NCI-H2081 treated with DMSO at 0.1 percent for 48 hours (cell line): ENCODE data around the gene SCAMP5.

Experiments
- DNase-seq: peaks from one replicate; lab custom pipeline; 2025; lab: John Stamatoyannopoulos, UW

The SCAMP5 gene

DNA sequence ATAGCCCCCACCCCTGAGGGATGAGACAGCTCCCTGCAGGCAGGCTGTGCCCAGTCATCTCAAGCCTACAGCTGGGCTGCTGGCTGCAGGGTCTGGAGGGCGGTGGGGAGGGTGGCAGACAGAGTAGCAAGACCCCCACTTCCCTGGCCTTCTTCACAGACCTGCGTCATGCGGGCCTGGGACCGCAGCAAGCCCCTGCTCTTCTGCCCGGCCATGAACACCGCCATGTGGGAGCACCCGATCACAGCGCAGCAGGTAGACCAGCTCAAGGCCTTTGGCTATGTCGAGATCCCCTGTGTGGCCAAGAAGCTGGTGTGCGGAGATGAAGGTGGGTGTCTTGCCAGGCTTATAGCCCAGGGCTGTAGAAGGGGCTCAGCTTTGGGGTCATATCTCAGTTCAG lies 53.0 kb downstream of the SCAMP5 start:
- no peak for DNase-seq

DNA sequence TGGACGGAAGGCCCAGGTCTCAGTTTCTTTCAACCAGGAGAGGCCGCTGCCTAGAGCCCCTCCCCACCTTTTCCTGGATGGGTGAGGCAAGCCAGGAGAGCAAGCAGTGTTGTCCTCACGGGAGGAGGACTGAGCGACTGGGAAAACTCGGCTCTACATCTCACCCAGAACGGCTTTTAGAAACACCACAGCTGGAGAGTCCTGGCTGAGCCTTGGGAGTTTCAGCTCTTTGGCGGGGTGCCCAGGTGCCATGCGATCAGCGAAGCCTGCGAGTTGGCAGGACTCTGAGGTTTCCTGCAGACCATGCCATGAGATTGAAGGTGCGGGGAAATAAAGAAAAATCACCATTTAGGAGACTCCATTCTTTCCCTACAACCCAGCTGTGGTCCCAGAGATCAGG lies 54.0 kb downstream of the SCAMP5 start:
- DNase-seq, result peak; percentile 39

DNA sequence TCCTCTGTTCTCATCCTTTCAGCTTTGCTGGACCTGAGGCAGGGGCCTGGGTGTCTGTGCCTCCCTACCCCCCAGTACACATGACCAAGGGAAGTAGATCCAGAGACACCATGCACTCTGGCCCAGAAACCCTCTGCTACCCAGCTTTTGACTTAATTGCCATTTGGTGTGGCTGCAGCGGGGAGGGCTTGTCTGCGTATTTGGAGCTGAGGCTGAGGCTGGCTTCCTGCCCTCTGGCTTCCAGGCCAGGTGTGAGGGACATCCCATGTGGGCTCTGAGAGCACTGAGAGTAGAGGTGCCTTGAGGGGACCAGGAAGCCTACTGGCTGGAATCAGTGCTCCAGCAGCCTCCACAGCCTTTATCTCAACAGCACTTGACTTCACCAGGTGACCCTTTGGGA lies 54.9 kb downstream of the SCAMP5 start:
- no peak for DNase-seq

DNA sequence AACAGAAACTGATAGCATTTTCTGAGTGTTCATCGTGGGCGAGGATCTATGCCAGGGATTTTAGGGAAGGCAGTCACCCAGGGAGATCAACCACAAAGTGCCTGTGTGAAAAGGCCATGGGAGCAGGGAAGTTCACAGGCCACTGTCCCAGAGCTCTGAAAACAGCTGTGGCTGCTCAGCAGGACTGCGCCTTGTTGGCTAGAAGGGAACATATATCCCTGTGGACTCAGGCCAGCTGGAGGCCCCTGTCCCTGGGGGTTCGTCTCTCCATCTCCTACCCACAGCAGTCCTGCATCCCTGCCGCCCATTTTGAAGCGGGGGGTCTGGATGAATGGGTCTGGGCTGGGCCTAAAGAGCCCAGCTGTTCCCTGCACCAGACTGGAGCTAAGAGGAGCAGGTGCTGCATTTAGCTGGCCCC lies 55.8 kb downstream of the SCAMP5 start:
- DNase-seq, result no peak

DNA sequence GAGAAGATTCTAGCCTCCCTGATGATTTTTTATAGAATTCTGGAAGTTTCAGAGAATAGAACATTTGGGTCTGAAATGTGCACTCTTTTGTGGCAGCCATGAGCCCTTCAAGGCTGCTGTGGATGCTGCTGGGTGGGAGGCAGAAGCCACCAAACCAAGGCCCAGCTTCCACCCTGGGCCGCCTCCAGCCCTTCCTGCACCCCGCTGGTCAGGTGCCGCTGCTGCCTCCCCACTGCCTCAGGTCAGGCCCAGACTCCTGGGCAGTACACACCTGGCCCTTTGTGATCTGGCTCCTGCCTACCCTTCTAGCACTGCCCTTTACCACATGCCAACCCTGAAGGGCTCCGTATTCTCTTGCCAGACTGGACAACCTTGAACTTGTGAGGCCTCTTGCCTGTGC lies 56.3 kb downstream of the SCAMP5 start:
- no peak for DNase-seq

DNA sequence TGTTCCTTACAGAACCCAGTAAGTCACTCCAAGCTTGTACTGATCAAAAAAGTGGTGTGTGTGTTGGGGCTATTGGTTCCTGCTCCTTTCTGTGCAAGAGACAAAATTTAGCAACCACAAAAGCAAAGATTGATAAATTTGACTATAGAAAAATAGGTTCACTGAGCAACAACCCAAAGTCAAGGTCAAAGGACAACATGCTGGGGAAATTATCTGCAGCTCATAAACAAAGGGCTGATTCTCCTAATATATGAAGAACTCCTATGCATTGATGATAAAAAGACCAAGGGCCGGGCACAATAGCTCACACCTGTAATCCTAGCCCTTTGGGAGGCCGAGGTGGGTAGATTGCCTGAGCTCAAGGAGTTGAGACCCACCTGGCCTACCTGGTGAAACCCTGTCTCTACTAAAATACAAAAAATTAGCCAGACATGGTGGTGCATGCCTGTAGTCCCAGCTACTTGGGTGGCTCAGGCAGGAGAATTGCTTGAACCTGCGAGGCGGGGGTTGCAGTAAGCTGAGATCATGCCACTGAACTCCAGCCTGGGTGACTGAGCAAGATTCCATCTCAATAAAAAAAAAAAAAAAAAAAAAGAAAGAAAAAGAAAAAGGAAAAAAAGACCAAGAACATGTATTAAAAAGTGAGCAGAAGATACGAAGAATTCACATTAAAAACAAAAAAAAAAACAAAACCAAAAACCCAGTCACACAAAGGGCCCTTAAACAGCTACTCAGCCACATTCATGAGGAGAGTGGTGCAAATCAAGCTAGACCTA lies 57.8 kb downstream of the SCAMP5 start:
- no peak for DNase-seq

DNA sequence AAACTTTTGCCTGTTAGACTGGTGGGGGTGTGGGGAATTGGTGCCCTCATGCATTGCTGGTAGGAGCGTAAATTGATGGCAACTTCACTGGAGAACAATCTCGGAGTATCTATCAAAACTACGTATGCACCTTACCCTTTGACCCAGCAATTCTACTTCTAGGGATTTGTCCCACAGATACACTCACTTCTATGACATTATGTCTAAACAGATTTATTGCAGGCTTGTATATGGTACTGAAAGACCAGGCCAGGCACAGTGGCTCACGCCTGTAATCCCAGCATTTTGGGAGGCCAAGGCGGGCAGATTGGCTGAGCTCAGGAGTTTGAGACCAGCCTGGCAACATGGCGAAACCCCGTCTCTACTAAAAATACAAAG lies 58.4 kb downstream of the SCAMP5 start:
- no peak for DNase-seq

DNA sequence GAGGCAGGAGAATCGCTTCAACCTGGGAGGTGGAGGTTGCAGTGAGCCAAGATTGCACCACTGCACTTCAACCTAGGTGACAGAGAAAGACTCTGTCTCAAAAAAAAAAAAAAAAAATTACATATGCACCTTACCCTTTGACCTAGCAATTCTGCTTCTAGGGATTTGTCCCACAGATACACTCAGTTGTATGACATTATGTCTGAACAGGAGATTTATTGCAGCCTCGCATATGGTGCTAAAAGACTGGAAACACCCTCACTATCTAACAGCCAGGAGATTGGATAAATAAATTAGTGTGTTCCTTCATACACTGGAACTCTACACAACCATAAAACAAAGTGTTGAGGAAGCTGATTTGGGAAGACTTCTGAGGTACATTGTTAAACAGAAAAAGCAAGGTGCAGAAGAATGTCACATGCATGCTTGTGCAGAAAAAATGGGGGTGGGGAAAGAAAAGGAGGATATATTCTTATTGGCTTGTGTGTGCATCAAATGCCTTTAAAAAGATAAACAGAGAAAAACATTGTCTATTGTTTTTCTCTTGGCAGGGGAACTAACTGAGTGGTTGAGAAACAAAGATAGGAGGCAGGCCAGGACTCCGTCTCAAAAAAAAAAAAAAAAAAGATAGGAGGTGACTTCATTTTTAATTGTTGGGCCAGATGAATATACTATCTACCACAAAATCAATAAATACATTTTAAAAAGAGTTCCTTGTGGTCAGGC lies 59.0 kb downstream of the SCAMP5 start:
- DNase-seq, result no peak

DNA sequence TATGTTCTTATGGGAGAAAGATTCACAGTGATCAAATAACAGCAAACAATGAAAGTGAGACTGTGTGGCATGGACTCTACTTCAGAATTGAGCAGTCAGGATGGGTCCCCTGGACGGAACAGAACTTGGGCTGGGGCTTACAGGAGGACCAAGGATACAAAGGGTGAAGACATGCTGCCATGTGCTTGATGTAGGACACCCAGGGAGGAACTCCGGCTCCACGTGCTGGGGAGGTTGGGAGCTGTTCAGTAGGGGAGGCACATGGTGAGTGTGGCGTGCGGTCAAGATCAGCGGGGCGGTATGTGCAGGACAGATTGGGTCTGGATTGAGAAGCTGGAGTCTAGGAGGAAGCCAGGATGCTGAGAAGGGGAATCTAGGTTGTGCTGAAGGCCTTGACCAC lies 60.7 kb downstream of the SCAMP5 start:
- DNase-seq, result no peak

DNA sequence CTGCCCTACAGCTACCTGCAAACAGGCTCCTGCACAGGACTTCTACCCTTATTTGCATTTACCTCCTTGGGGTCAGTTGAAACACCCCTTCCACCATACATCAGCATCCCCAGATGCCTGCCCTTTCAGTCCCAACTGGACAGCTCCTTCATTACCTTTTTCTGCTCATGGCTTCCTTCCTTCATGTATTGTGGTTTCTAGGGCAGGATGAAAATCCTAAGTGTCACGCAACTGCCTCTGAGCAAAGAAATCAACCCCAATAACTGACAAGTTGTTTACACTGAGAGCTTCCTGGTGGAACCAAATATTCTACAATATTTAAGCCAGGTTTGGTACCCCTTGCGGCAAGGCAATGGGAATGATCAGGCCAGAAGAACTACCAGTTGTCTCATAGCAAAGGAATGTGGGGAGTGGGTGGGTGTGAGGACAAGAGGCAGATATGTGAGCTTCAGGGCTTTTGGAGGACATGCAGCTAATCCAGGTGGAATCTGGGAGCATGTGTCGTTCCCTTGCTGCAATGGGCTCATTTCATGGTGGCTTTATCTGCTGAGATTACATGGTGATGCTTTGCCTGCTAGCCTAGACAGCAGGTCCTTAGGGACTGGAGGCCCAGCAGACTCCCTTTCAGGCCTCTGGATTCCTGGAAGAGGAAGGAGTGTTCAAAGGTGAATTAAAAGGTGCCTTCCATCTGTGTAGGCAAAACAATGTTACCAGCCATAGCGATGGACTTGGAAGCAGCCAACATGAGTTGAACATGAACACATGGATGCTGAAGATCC lies 63.0 kb downstream of the SCAMP5 start:
- DNase-seq, result no peak

DNA sequence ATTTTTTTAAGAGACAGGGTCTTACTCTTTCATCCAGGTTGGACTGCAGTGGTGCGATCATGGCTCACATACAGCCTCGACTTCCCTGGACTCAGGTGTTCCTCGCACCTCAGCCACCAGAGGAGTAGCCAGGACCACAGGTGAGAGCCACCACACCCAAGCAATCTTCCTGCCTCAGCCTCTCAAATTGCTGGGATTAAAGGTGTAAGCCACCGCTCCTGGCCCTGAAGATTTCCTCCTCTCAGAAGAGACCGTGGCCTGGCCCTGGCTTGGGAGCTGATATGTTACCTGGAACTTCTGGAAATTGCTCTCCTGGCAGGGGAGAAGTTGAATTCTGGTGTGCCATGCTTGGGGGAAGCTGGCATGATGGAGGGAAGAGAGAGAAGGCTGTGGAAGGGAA lies 64.2 kb downstream of the SCAMP5 start:
- DNase-seq, result no peak

DNA sequence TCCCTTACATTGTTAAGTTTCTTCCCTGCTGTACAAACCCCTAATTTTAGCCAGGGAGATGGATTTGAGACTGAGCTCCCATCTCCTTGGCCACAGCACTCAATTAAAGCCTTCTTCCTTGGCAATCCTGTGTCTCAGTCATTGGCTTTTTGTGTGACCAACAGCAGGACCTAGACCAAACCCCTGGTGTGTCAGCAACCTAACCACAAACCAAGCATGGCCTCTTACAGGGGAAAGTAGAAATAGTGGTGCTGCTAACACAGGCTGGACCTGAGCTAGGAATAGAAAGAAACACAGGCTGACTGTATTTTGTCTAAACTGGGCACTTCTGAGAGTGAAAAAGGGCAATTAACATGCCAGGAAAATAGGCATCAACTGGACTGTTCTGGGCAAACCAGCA lies 65.9 kb downstream of the SCAMP5 start:
- DNase-seq, result no peak

DNA sequence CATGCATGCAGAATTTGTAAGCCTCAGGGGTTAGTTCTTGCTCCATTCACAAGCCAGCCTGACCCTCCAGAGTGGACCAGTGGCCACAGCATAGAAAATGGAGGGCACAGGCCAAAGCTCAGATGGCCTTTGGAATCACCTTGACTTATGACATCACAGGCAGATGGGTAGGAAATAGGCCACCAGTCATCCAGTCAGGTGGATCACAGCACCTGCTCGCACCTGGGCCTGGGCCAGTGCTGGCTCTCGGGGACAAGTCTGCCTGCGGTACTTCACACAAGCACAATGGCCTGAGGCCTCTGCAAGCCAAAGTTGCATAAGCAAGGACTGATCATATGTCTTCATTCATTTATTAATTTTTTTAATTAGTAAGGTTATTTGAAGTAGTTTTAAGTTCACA lies 67.3 kb downstream of the SCAMP5 start:
- DNase-seq, result no peak

DNA sequence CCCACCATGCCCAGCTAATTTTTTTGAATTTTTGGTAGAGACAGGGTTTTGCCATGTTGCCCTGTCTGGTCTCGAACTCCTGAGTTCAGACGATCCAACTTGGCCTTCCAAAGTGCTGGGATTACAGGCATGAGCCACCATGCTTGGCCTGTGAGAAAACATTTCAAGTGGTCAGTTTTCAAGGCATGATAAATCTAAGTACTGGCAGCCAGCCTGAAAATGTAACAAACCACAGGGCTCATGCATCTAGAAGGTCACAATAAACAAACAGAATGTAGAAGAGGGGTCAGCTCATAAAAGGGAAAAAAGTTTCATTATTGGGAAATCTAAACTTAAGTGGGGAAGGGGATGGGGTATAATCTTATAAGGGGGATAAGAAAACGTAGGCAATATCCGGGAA lies 68.0 kb downstream of the SCAMP5 start:
- no peak for DNase-seq

DNA sequence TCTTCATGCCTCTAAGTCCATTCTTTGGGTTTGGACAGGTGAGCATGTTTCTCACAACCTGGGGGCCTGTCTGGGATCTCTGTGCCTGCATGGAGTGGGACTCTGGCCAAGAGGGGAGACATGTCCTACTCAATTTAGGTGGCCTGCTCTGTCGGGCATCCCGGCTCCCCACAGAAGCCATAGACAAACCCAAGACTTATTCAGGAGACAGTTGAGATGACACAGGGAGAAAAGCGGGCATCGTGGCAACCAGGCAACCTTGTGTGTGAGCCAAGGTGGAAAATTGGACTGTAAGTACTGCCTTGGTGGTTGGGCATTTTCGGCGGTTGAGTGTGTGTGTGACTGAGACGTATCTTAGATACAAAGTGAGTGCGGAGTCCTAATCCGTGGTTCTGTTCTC lies 68.5 kb downstream of the SCAMP5 start:
- DNase-seq, result no peak

DNA sequence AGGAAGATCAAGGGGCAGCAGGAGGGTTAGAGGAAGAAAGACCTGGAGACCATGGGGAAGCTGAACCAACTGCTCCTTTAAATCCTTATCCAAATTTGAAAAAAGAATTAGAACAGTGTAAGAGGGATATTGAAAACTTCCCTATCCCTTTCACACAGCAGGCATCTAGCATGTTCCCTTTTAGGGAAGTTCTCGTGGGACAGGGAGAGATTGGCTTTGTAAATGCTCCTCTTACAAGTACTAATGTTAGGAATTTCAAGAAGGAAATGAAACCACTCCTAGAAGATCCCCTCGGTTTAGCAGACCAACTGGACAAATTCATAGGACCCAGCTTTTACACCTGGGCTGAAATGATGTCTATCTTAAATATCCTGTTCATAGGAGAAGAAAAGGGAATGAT lies 69.5 kb downstream of the SCAMP5 start:
- no peak for DNase-seq

DNA sequence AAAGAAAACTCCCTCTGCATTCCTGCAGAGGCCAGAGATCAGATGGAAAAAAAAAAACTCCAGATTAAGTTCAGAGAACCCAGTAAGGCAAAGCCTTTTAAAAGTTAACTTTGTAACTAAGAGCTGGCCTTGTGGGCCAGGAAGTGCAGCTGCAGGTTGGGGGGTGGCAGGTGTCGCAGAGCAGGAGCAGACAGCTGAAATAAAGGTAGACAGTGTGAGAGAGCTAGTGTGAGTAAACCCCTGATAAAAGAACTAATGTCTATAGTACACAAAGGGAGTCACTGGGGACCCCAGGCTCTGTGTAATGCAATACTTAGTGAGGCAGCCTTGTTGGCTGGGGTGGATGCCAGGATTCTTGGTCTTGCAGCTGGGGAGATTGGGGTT lies 70.1 kb downstream of the SCAMP5 start:
- no peak for DNase-seq

DNA sequence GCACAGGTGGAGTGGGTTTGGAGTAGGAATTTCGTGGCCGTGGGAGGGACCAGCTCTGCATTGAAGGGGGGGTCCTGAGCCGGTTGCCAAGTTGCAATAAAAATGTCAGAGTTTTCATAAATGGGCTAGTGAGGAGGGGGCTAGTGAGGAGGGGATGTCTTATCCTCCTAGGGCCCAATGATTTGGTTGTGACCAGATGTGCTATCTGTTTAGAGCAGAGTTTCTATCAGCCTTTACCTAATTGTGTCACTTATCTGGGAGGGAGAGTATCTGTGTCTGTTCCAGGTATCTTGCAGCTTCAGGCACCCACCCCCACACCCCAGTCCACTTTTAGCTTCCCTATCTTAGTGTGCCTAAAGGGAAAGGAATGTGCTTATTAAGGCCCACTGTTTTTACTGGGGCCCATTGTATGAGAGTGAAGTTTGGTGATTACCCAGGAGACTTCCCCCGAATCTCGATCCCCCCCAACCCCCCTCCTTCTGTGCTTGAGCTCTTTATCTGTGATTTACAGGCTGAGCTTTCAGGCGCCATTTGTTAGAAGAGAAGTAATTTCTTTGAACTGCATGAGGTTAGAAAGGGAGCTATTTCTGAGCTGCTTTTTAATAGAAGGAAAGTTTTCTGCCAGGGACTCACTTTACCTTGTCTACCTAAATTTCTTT lies 70.6 kb downstream of the SCAMP5 start:
- no peak for DNase-seq

DNA sequence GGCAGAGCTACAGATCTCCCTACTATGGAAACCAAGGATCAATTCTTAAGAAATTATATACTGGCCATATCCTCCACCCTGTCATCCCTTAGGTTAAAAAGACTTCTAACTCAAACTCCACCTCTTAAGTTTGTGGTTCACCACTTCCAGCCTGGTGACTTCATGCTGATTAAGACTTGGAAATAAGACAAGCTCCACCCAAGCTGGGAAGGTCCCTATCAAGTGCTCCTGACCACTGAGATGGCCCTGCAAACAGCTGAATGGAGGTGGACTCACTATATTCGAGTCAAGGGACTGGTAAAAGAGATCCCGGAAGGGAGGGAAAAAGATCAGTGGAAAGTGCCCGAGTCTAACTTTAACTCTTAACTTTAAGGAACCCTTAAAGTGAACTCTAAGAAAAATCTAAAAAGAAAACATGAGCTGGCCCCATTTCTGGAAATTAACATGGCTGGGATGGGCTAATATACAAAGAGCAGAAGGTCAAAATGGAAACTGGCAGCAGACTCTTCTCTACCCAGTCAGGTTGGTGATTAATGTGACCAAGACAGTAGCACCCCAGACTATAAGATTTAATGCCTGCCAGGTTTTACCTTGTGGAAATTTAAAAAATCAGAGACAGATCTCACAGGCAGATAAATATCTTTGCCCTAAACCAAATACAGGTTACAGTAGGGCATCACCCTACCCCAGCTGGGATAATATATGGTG lies 71.9 kb downstream of the SCAMP5 start:
- DNase-seq, result no peak

DNA sequence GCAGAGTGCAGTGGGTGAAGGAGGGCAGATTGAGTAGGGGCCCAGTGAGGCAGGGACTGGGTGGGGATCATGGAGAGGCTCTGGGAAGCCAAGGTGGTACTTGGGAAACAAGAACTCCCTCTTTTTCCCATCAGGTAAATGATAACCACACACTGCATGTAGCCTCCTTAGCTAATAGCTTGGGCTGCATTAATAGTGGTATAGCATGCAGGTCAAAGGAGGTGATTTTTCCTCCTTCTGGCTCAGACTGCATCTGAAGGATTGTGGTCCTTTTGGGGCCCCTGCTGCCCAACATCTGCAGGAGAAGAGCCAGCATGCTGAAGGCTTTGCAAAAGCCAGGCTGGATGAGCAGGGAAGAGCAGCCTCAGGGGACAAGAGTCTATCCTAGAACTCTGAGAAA lies 73.4 kb downstream of the SCAMP5 start:
- DNase-seq, result no peak

DNA sequence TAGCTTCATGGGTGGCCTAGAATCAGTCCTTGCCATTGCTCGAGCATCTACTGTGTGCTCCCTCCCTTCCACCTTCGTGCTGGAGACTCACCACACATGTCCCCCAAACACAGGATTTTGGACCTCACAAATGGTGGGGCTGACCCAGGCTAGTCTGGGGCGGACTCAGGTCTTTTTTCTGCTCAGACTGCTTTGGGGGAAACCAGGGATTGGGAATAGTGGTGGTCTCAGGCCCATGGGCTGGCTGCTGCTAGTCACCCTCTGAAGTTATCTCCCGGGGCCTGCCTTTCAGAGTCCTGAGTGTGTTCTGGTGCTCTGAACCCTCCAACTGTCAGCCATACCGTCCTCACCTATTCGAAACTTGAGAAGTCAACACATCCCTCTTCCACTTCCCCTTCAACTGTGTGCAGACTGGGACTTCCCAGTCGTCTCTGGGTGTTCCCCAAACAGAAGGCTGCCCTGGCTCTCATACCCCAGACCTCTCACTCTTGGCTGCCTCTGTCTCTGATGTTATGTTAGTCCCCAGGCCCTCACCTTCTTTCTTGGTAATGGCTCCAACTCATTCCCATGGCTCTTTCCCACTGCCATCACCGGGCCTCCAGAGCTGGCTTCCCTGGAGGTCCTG lies 74.0 kb downstream of the SCAMP5 start:
- no peak for DNase-seq
